ENCODE measurements around the gene PSAP.

PSAP gene

GRCh38 chr10:71840958-71841335 lies 10.1 kb downstream of the PSAP start:
- H3K9me3 ChIP-seq (ENCODE audit: insufficient read depth, low read depth, low read length): no peaks in the 10 kb centered on the region
- no peaks in the 10 kb centered on the region for H3K27me3 ChIP-seq (ENCODE audit: insufficient read depth, low read length, poor library complexity, severe bottlenecking)
- peaks cover 30% of the 10 kb centered on the region for H3K4me1 ChIP-seq (ENCODE audit: insufficient read depth, low read length, poor library complexity, severe bottlenecking)
- peaks cover 76% of the 10 kb centered on the region for H4K20me1 ChIP-seq (ENCODE audit: insufficient read depth, low read length, poor library complexity, severe bottlenecking)
- no peak overlapping the region for H3K4me2 ChIP-seq (ENCODE audit: low read depth, low read length, poor library complexity, severe bottlenecking)
- H3K9me2 ChIP-seq (replicated peaks; ENCODE audit: low read depth, low read length): no peaks in the 10 kb centered on the region
- H3K79me2 ChIP-seq (ENCODE audit: insufficient read depth, low read length): peaks cover 66% of the 10 kb centered on the region
- H3F3A ChIP-seq (ENCODE audit: low read depth): no peaks in the 10 kb centered on the region
- no peaks in the 10 kb centered on the region for H3K36me3 ChIP-seq (ENCODE audit: insufficient read depth, low read length)
- no peak overlapping the region for H2AFZ ChIP-seq (ENCODE audit: low read length)
- no peak overlapping the region for H3K9ac ChIP-seq (ENCODE audit: low read depth, low read length, poor library complexity, severe bottlenecking)
- H3K4me3 ChIP-seq (ENCODE audit: low read length, poor library complexity, severe bottlenecking): no peak overlapping the region
- TF ChIP-seq CTCF (conservative IDR thresholded peaks at IDR 0.05; ENCODE audit: low read length): no peak
- TF ChIP-seq EZH2phosphoT487 (IDR thresholded peaks at IDR 0.05; ENCODE audit: borderline replicate concordance): no peak

- H3K9ac ChIP-seq (ENCODE audit: low read depth, low read length, poor library complexity, severe bottlenecking): no peak overlapping the region
- no peak for TF ChIP-seq CTCF (conservative IDR thresholded peaks at IDR 0.05; ENCODE audit: low read length)
- TF ChIP-seq EZH2phosphoT487 (IDR thresholded peaks at IDR 0.05; ENCODE audit: borderline replicate concordance): no peak
- H3K4me2 ChIP-seq (ENCODE audit: low read depth, low read length, poor library complexity, severe bottlenecking): no peak overlapping the region
- H3K27me3 ChIP-seq (ENCODE audit: insufficient read depth, low read length, poor library complexity, severe bottlenecking): no peaks in the 10 kb centered on the region
- no peak overlapping the region for H2AFZ ChIP-seq (ENCODE audit: low read length)
- no peaks in the 10 kb centered on the region for H3K9me2 ChIP-seq (replicated peaks; ENCODE audit: low read depth, low read length)
- H3K9me3 ChIP-seq (ENCODE audit: insufficient read depth, low read depth, low read length): no peaks in the 10 kb centered on the region
- H3K4me3 ChIP-seq (ENCODE audit: low read length, poor library complexity, severe bottlenecking): no peak overlapping the region
- H3F3A ChIP-seq (ENCODE audit: low read depth): no peaks in the 10 kb centered on the region
- peaks cover 70% of the 10 kb centered on the region for H4K20me1 ChIP-seq (ENCODE audit: insufficient read depth, low read length, poor library complexity, severe bottlenecking)
- no peaks in the 10 kb centered on the region for H3K36me3 ChIP-seq (ENCODE audit: insufficient read depth, low read length)
- peaks cover 34% of the 10 kb centered on the region for H3K4me1 ChIP-seq (ENCODE audit: insufficient read depth, low read length, poor library complexity, severe bottlenecking)
- peaks cover 66% of the 10 kb centered on the region for H3K79me2 ChIP-seq (ENCODE audit: insufficient read depth, low read length)
These were observed 10.7 kb downstream of the PSAP start for GRCh38 chr10:71840177-71840957.

GRCh38 chr10:71838264-71839211 lies 12.5 kb downstream of the PSAP start:
- H3K4me1 ChIP-seq (ENCODE audit: insufficient read depth, low read length, poor library complexity, severe bottlenecking): peaks cover 17% of the 10 kb centered on the region

More at GRCh38 chr10:71838264-71839211, 12.5 kb downstream of the PSAP start:
- Histone ChIP-seq H3K9me2 (replicated peaks; ENCODE audit: low read depth, low read length) (no peaks in the 10 kb centered on the region), H3K27me3 (ENCODE audit: insufficient read depth, low read length, poor library complexity, severe bottlenecking) (no peaks in the 10 kb centered on the region), H3K4me3 (ENCODE audit: low read length, poor library complexity, severe bottlenecking) (no peak overlapping the region), H3K9me3 (ENCODE audit: insufficient read depth, low read depth, low read length) (no peaks in the 10 kb centered on the region), H3K79me2 (ENCODE audit: insufficient read depth, low read length) (peaks cover 62% of the 10 kb centered on the region), H3K4me2 (ENCODE audit: low read depth, low read length, poor library complexity, severe bottlenecking) (no peak overlapping the region), H3F3A (ENCODE audit: low read depth) (no peaks in the 10 kb centered on the region), H2AFZ (ENCODE audit: low read length) (no peak overlapping the region), H3K36me3 (ENCODE audit: insufficient read depth, low read length) (peaks cover 4% of the 10 kb centered on the region; the same call in 1 of the 2 replicates), H4K20me1 (ENCODE audit: insufficient read depth, low read length, poor library complexity, severe bottlenecking) (peaks cover 52% of the 10 kb centered on the region), H3K9ac (ENCODE audit: low read depth, low read length, poor library complexity, severe bottlenecking) (no peak overlapping the region)
- no peak for TF ChIP-seq EZH2phosphoT487 (IDR thresholded peaks at IDR 0.05; ENCODE audit: borderline replicate concordance)
- no peak for TF ChIP-seq CTCF (conservative IDR thresholded peaks at IDR 0.05; ENCODE audit: low read length)
